Neural cell (in vitro differentiated cells): ENCODE data around the gene OTOP2. TPM values are rescaled to one million over a fixed set of nuclear protein-coding genes. Genes with fewer than 3 reads are reported as not detected.

Experiments
- H2AFZ ChIP-seq: fragments of 200-600, 300-800 bp; sonication (generic), shearing (Covaris generic); 2 replicates; pipeline ENCODE4 v1.6.0; 2014; ENCODE audit warnings: low read depth, mild to moderate bottlenecking, antibody characterized with exemption, low read length, moderate library complexity
- H3F3A ChIP-seq: fragments of 200-600 bp; shearing (Covaris generic); 2 replicates; pipeline ENCODE4 v1.6.1; 2016; ENCODE audit warnings: mild to moderate bottlenecking, moderate library complexity, mixed read lengths, antibody characterized with exemption, low read length; ENCODE audit not compliant: insufficient read depth, poor library complexity, severe bottlenecking
- H3K27ac ChIP-seq: fragments of 200-600, 300-800 bp; sonication (generic), shearing (Covaris generic); 2 replicates; pipeline ENCODE4 v1.5.1; 2014; ENCODE audit warnings: mild to moderate bottlenecking, low read length, moderate library complexity
- H3K27me3 ChIP-seq: fragments of 300-800, 200-600 bp; sonication (generic), shearing (Covaris generic); 2 replicates; pipeline ENCODE4 v1.6.0; 2014; ENCODE audit warnings: mild to moderate bottlenecking, low read depth, low read length, moderate library complexity; ENCODE audit not compliant: insufficient read depth
- H3K36me3 ChIP-seq: fragments of 300-800, 200-600 bp; sonication (generic), shearing (Covaris generic); 2 replicates; pipeline ENCODE4 v1.5.1; 2014; ENCODE audit warnings: mild to moderate bottlenecking, antibody characterized with exemption, low read length, moderate library complexity; ENCODE audit not compliant: insufficient read depth
- H3K4me2 ChIP-seq: fragments of 300-800, 200-600 bp; sonication (generic), shearing (Covaris generic); 2 replicates; pipeline ENCODE4 v1.6.0; 2014; ENCODE audit warnings: mild to moderate bottlenecking, low read length
- H3K4me3 ChIP-seq: fragments of 300-800, 200-600 bp; sonication (generic), shearing (Covaris generic); 2 replicates; pipeline ENCODE4 v1.5.1; 2014; ENCODE audit warnings: mild to moderate bottlenecking, low read length, moderate library complexity
- H3K79me2 ChIP-seq: fragments of 200-600 bp; shearing (Covaris generic); replicated peaks from 2 replicates; pipeline ENCODE4 v1.6.0; 2014; ENCODE audit warnings: mild to moderate bottlenecking, low read length, moderate library complexity; ENCODE audit not compliant: insufficient read depth
- H3K9ac ChIP-seq: fragments of 300-800, 200-600 bp; sonication (generic), shearing (Covaris generic); 2 replicates; pipeline ENCODE4 v1.6.1; 2016; ENCODE audit warnings: mild to moderate bottlenecking, low read length, mixed read lengths
- H3K9me2 ChIP-seq: fragments of 200-600 bp; shearing (Covaris generic); 2 replicates; pipeline ENCODE4 v1.6.1; 2016; ENCODE audit warnings: mild to moderate bottlenecking, low read length, mixed read lengths; ENCODE audit not compliant: insufficient read depth
- H3K9me3 ChIP-seq: fragments of 200-600, 300-800 bp; sonication (generic), shearing (Covaris generic); 2 replicates; pipeline ENCODE4 v1.6.1; 2016; ENCODE audit warnings: mild to moderate bottlenecking, mixed run types, low read length, moderate library complexity, mixed read lengths
- H4K20me1 ChIP-seq: fragments of 200-600 bp; shearing (Covaris generic); 2 replicates; pipeline ENCODE4 v1.6.1; 2016; ENCODE audit warnings: mild to moderate bottlenecking, mixed run types; ENCODE audit not compliant: insufficient read depth
- EP300 ChIP-seq: fragments of 450-650 bp; conservative IDR thresholded peaks from 2 replicates; pipeline ENCODE4 v1.6.1; 2014; ENCODE audit warnings: antibody characterized with exemption, mild to moderate bottlenecking, moderate library complexity; ENCODE audit not compliant: poor library complexity, severe bottlenecking
- EZH2 ChIP-seq: fragments of 200-600, 300-800 bp; shearing (Covaris generic), sonication (generic); IDR thresholded peaks from 2 replicates; pipeline ENCODE4 v1.6.1; 2014; ENCODE audit warnings: antibody characterized with exemption, low read length, borderline replicate concordance, mild to moderate bottlenecking; ENCODE audit not compliant: insufficient read depth, poor library complexity, severe bottlenecking
- MXI1 ChIP-seq: fragments of 450-650 bp; conservative IDR thresholded peaks from 2 replicates; pipeline ENCODE4 v1.6.1; 2014; ENCODE audit warnings: antibody characterized with exemption, mild to moderate bottlenecking; ENCODE audit not compliant: poor library complexity, severe bottlenecking
- POLR2AphosphoS5 ChIP-seq: IDR thresholded peaks from 2 replicates; pipeline ENCODE4 v1.6.1; 2012
- RAD21 ChIP-seq: fragments of 450-650 bp; conservative IDR thresholded peaks from 2 replicates; pipeline ENCODE4 v1.6.1; 2014; ENCODE audit warnings: antibody characterized with exemption, mild to moderate bottlenecking, moderate library complexity
- SMC3 ChIP-seq: fragments of 450-650 bp; conservative IDR thresholded peaks from 2 replicates; pipeline ENCODE4 v1.6.1; 2014; ENCODE audit warnings: antibody characterized with exemption, mild to moderate bottlenecking, moderate library complexity; ENCODE audit not compliant: poor library complexity
- TAF1 ChIP-seq: IDR thresholded peaks from 2 replicates; pipeline ENCODE4 v1.6.1; 2012; ENCODE audit warnings: low read depth
- polyA plus RNA-seq: library from polyadenylated mRNA; depleted of rRNA; stranded (reverse); fragments of >200 nt; gene quantifications from 2 replicates; pipeline ENCODE4 v1.2.3, GENCODE V29; 2014
- TF ChIP-seq, protein P1 (sequence below): fragments of 450-650 bp; IDR thresholded peaks from 2 replicates; pipeline ENCODE4 v1.5.1; 2014; ENCODE audit warnings: antibody characterized with exemption, mild to moderate bottlenecking, moderate library complexity; ENCODE audit not compliant: poor library complexity, severe bottlenecking
- TF ChIP-seq, protein P2 (sequence below): IDR thresholded peaks from 2 replicates; pipeline ENCODE4 v1.6.1; 2012; ENCODE audit warnings: borderline replicate concordance

Gene OTOP2
- polyA plus RNA-seq, 1 donor from 2014 or later: not detected

DNA sequence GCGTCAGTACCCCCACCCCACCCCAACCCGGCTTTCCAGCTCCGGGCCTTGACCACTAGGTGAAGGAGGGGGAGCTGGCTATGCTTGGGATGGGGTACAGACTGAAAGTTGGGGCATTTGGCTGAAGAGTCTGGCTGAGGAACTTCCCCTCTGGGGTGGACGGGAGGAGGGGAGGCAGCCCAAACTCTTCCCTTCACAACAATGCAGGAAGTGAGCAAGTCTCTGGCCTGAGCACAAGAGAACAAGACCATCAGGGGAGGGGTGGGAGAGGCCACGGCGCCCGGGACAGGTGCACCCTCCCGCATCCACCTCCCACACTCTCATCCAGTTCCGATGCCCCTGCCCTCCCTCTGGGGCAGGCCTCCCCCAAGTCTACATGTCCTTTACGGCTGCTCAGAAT is 6.6 kb upstream of the OTOP2 start:
- Histone ChIP-seq H3K4me3 (no peak overlapping the region), H3K36me3 (no peaks in the 10 kb centered on the region), H3K9me2 (no peaks in the 10 kb centered on the region), H2AFZ (no peak overlapping the region), H3K27ac (no peak overlapping the region), H3K27me3 (peaks cover 2% of the 10 kb centered on the region), H3F3A (no peaks in the 10 kb centered on the region), H3K4me2 (no peak overlapping the region), H3K9me3 (no peaks in the 10 kb centered on the region), H3K79me2 (no peaks in the 10 kb centered on the region), H3K9ac (no peak overlapping the region), H4K20me1 (no peaks in the 10 kb centered on the region)
- TF ChIP-seq EP300 (no peak), MXI1 (no peak), POLR2AphosphoS5 (no peak), SMC3 (no peak), EZH2 (no peak), TAF1 (no peak), RAD21 (no peak)
- TF ChIP-seq, protein P1, sequence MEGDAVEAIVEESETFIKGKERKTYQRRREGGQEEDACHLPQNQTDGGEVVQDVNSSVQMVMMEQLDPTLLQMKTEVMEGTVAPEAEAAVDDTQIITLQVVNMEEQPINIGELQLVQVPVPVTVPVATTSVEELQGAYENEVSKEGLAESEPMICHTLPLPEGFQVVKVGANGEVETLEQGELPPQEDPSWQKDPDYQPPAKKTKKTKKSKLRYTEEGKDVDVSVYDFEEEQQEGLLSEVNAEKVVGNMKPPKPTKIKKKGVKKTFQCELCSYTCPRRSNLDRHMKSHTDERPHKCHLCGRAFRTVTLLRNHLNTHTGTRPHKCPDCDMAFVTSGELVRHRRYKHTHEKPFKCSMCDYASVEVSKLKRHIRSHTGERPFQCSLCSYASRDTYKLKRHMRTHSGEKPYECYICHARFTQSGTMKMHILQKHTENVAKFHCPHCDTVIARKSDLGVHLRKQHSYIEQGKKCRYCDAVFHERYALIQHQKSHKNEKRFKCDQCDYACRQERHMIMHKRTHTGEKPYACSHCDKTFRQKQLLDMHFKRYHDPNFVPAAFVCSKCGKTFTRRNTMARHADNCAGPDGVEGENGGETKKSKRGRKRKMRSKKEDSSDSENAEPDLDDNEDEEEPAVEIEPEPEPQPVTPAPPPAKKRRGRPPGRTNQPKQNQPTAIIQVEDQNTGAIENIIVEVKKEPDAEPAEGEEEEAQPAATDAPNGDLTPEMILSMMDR: no peak
- TF ChIP-seq, protein P2, sequence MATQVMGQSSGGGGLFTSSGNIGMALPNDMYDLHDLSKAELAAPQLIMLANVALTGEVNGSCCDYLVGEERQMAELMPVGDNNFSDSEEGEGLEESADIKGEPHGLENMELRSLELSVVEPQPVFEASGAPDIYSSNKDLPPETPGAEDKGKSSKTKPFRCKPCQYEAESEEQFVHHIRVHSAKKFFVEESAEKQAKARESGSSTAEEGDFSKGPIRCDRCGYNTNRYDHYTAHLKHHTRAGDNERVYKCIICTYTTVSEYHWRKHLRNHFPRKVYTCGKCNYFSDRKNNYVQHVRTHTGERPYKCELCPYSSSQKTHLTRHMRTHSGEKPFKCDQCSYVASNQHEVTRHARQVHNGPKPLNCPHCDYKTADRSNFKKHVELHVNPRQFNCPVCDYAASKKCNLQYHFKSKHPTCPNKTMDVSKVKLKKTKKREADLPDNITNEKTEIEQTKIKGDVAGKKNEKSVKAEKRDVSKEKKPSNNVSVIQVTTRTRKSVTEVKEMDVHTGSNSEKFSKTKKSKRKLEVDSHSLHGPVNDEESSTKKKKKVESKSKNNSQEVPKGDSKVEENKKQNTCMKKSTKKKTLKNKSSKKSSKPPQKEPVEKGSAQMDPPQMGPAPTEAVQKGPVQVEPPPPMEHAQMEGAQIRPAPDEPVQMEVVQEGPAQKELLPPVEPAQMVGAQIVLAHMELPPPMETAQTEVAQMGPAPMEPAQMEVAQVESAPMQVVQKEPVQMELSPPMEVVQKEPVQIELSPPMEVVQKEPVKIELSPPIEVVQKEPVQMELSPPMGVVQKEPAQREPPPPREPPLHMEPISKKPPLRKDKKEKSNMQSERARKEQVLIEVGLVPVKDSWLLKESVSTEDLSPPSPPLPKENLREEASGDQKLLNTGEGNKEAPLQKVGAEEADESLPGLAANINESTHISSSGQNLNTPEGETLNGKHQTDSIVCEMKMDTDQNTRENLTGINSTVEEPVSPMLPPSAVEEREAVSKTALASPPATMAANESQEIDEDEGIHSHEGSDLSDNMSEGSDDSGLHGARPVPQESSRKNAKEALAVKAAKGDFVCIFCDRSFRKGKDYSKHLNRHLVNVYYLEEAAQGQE: no peak

DNA sequence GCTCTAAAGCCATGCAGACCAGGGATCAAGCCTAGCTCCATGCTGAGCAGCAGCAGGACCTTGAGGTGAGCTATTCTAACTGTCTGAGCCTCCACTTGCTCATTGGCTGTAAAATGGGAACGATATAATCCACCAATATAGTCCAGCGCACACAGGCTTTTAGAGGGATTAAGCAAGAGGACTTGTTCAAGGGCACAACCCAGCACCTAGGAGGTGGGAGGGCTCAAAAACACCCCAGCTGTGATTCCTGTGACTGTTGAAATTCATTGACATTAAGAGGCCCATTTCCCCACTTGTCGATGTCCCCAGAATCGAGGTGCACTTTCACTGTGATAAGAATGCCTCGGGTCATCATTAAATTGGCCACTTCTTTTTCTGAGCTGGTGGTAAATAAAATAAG is 5.2 kb upstream of the OTOP2 start:
- Histone ChIP-seq H3K9ac (no peak overlapping the region), H3K36me3 (no peaks in the 10 kb centered on the region), H2AFZ (no peak overlapping the region), H3K9me3 (no peaks in the 10 kb centered on the region), H3K4me3 (no peak overlapping the region), H3K79me2 (no peaks in the 10 kb centered on the region), H3K9me2 (no peaks in the 10 kb centered on the region), H3K27ac (no peak overlapping the region), H4K20me1 (no peaks in the 10 kb centered on the region), H3F3A (no peaks in the 10 kb centered on the region), H3K4me2 (no peak overlapping the region), H3K27me3 (peaks cover 17% of the 10 kb centered on the region)
- TF ChIP-seq TAF1 (no peak), EP300 (no peak), RAD21 (no peak), SMC3 (no peak), EZH2 (no peak), MXI1 (no peak)
- TF ChIP-seq, protein P2: no peak
- TF ChIP-seq, protein P1: no peak
